Thyroid gland (tissue), 4 donors: Measurements from ENCODE around the gene C17orf75. TPM values are rescaled to one million over a fixed set of nuclear protein-coding genes. Genes with fewer than 3 reads are reported as not detected.

Experiments
- DNase-seq, 2 donors: peaks; one replicate each; pipeline ENCODE4 v3.0.0-alpha.2; 2019
- H3K27ac ChIP-seq, 3 donors: fragments of 200-600 bp; sonication (generic); 1 replicate in 2 of 3; 2 replicates in 1 of 3; pipeline ENCODE4 v1.5.1; 2016 to 2019; ENCODE audit warnings: mild to moderate bottlenecking in 1 of 3, moderate library complexity in 1 of 3
- H3K27me3 ChIP-seq: fragments of 200-600 bp; sonication (generic); one replicate; pipeline ENCODE4 v1.5.1; 2019
- H3K36me3 ChIP-seq, 2 donors: fragments of 200-600 bp; sonication (generic); one replicate each; pipeline ENCODE4 v1.5.1; 2016 to 2019
- H3K4me1 ChIP-seq, 2 donors: fragments of 200-600 bp; sonication (generic); one replicate each; pipeline ENCODE4 v1.5.1; 2017 to 2019
- H3K4me3 ChIP-seq, 3 donors: fragments of 200-600 bp; sonication (generic); replicated peaks in 1 of 3; 1 replicate in 2 of 3; 2 replicates in 1 of 3; pipeline ENCODE4 v1.5.1; 2016; ENCODE audit warnings: mild to moderate bottlenecking in 1 of 3
- H3K9me3 ChIP-seq: fragments of 200-600 bp; sonication (generic); one replicate; pipeline ENCODE4 v1.5.1; 2017
- POLR2A ChIP-seq, 2 donors: fragments of 450-650 bp; IDR thresholded peaks; one replicate each; pipeline ENCODE4 v1.6.1; 2017; ENCODE audit warnings: antibody characterized with exemption in 2 of 2, mild to moderate bottlenecking in 2 of 2, moderate library complexity in 1 of 2
- whole genome bisulfite sequencing, 2 donors: methylation state at CpG; one replicate each; pipeline ENCODE4 v1.1.5; 2017; 5-methylcytosine and 5-hydroxymethylcytosine counted together
- intact Hi-C: fragments of 100-400 bp; cut with DNase I; formaldehyde crosslinking; loops from one replicate; pipeline ENCODE4 v1.15.1; 2023
- microRNA counts, 2 donors: library from miRNA; unstranded; fragments of <30 nt; microRNA quantifications; one replicate each; lab custom pipeline; 2016 to 2017
- microRNA-seq: library from miRNA; unstranded; fragments of <30 nt; microRNA quantifications from one replicate; pipeline ENCODE4, GENCODE V29; 2016
- total RNA-seq, 4 donors: library from RNA; depleted of rRNA; stranded (reverse); fragments of >200 nt; gene quantifications; one replicate each; pipeline ENCODE4 v1.2.3, GENCODE V29; 2016
- TF ChIP-seq, protein P1 (sequence below), 6 experiments: fragments of 200-600 bp in 3 of 6; fragments of 450-650 bp in 3 of 6; sonication (generic) in 3 of 6; IDR thresholded peaks; one replicate each; pipeline ENCODE4 v1.5.1; 2016 to 2019; ENCODE audit warnings: antibody characterized with exemption in 6 of 6, mild to moderate bottlenecking in 2 of 6, inconsistent platforms in 1 of 6, moderate library complexity in 1 of 6

Gene C17orf75
- total RNA-seq, 4 donors from 2014 or later = 16.1 to 27.7 (median 21.9) TPM

DNA sequence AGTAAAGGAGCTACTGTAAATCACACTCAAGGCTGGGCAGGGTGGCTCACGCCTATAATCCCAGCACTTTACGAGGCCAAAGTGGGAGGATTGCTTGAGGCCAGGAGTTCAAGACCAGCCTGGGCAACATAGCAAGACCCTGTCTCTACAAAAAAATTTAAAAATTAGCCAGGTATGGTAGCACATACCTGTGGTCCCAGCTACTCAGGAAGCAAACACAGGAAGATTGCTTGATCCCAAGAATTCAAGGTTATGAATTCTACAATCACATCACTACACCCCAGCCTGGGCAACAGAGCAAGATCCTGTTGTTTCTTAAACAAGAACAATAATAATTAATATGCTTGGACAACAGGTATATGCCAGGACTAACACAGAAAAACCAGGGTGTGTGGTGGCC, 63.2 kb downstream of the C17orf75 start:
- intact Hi-C loops = no loop called here
- H3K9me3 ChIP-seq = no peaks in the 10 kb centered on the region
- WGBS, 2 donors = 97% methylated on average over 2 of the region's 2 CpGs
- TF ChIP-seq, protein P1, sequence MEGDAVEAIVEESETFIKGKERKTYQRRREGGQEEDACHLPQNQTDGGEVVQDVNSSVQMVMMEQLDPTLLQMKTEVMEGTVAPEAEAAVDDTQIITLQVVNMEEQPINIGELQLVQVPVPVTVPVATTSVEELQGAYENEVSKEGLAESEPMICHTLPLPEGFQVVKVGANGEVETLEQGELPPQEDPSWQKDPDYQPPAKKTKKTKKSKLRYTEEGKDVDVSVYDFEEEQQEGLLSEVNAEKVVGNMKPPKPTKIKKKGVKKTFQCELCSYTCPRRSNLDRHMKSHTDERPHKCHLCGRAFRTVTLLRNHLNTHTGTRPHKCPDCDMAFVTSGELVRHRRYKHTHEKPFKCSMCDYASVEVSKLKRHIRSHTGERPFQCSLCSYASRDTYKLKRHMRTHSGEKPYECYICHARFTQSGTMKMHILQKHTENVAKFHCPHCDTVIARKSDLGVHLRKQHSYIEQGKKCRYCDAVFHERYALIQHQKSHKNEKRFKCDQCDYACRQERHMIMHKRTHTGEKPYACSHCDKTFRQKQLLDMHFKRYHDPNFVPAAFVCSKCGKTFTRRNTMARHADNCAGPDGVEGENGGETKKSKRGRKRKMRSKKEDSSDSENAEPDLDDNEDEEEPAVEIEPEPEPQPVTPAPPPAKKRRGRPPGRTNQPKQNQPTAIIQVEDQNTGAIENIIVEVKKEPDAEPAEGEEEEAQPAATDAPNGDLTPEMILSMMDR (IDR thresholded peaks at IDR 0.05) = no peak
- no peak for TF ChIP-seq POLR2A (IDR thresholded peaks at IDR 0.05)
- H3K27ac ChIP-seq = no peak overlapping the region
- H3K4me1 ChIP-seq = no peaks in the 10 kb centered on the region
- no peak overlapping the region for H3K4me3 ChIP-seq
- no peaks in the 10 kb centered on the region for H3K27me3 ChIP-seq
- DNase-seq = no peak
- no peaks in the 10 kb centered on the region for H3K36me3 ChIP-seq

MicroRNAs encoded within 50 kb of the gene (microRNA counts, 767-probe panel; counts per million panel counts)
- microRNA hsa-miR-632 (lab: Ali Mortazavi, UCI) = 0 to 325 counts per million in 2 donors

Small RNA genes lying within 50 kb of the gene (microRNA-seq; reads per million reads assigned to microRNA genes)
- not detected for gene MIR632

Other genes starting within 250 kb of the C17orf75 start
- 10 to 100 TPM; 45.1 to 59.1 (median 51.4) TPM for gene RHOT1, start 199.7 kb downstream of the C17orf75 start, total RNA-seq
- under 1 TPM in 2 of 4 donors, not detected in 2; 0.15 to 0.22 TPM for gene RHBDL3, start 76.3 kb downstream of the C17orf75 start, total RNA-seq
- 100 to 1,000 TPM; 155 to 218 (median 194) TPM for gene ZNF207, start 8.0 kb upstream of the C17orf75 start, total RNA-seq
- 10 to 100 TPM; 41.3 to 73.8 (median 64.3) TPM for gene PSMD11, start 102.3 kb upstream of the C17orf75 start, total RNA-seq
- under 1 TPM; 0.49 to 0.78 (median 0.58) TPM for gene CDK5R1, start 144.8 kb upstream of the C17orf75 start, total RNA-seq